Neural cell (in vitro differentiated cells): ENCODE data around the gene DNAH1. TPM values are rescaled to one million over a fixed set of nuclear protein-coding genes. Genes with fewer than 3 reads are reported as not detected.

ENCODE experiments used
- H2AFZ ChIP-seq: fragments of 200-600, 300-800 bp; sonication (generic), shearing (Covaris generic); 2 replicates; pipeline ENCODE4 v1.6.0; 2014; ENCODE audit warnings: low read depth, mild to moderate bottlenecking, antibody characterized with exemption, low read length, moderate library complexity
- H3F3A ChIP-seq: fragments of 200-600 bp; shearing (Covaris generic); 2 replicates; pipeline ENCODE4 v1.6.1; 2016; ENCODE audit warnings: mild to moderate bottlenecking, moderate library complexity, mixed read lengths, antibody characterized with exemption, low read length; ENCODE audit not compliant: insufficient read depth, poor library complexity, severe bottlenecking
- H3K27ac ChIP-seq: fragments of 200-600, 300-800 bp; sonication (generic), shearing (Covaris generic); 2 replicates; pipeline ENCODE4 v1.5.1; 2014; ENCODE audit warnings: mild to moderate bottlenecking, low read length, moderate library complexity
- H3K27me3 ChIP-seq: fragments of 300-800, 200-600 bp; sonication (generic), shearing (Covaris generic); 2 replicates; pipeline ENCODE4 v1.6.0; 2014; ENCODE audit warnings: mild to moderate bottlenecking, low read depth, low read length, moderate library complexity; ENCODE audit not compliant: insufficient read depth
- H3K36me3 ChIP-seq: fragments of 300-800, 200-600 bp; sonication (generic), shearing (Covaris generic); 2 replicates; pipeline ENCODE4 v1.5.1; 2014; ENCODE audit warnings: mild to moderate bottlenecking, antibody characterized with exemption, low read length, moderate library complexity; ENCODE audit not compliant: insufficient read depth
- H3K4me2 ChIP-seq: fragments of 300-800, 200-600 bp; sonication (generic), shearing (Covaris generic); 2 replicates; pipeline ENCODE4 v1.6.0; 2014; ENCODE audit warnings: mild to moderate bottlenecking, low read length
- H3K4me3 ChIP-seq: fragments of 300-800, 200-600 bp; sonication (generic), shearing (Covaris generic); 2 replicates; pipeline ENCODE4 v1.5.1; 2014; ENCODE audit warnings: mild to moderate bottlenecking, low read length, moderate library complexity
- H3K79me2 ChIP-seq: fragments of 200-600 bp; shearing (Covaris generic); replicated peaks from 2 replicates; pipeline ENCODE4 v1.6.0; 2014; ENCODE audit warnings: mild to moderate bottlenecking, low read length, moderate library complexity; ENCODE audit not compliant: insufficient read depth
- H3K9ac ChIP-seq: fragments of 300-800, 200-600 bp; sonication (generic), shearing (Covaris generic); 2 replicates; pipeline ENCODE4 v1.6.1; 2016; ENCODE audit warnings: mild to moderate bottlenecking, low read length, mixed read lengths
- H3K9me2 ChIP-seq: fragments of 200-600 bp; shearing (Covaris generic); 2 replicates; pipeline ENCODE4 v1.6.1; 2016; ENCODE audit warnings: mild to moderate bottlenecking, low read length, mixed read lengths; ENCODE audit not compliant: insufficient read depth
- H3K9me3 ChIP-seq: fragments of 200-600, 300-800 bp; sonication (generic), shearing (Covaris generic); 2 replicates; pipeline ENCODE4 v1.6.1; 2016; ENCODE audit warnings: mild to moderate bottlenecking, mixed run types, low read length, moderate library complexity, mixed read lengths
- H4K20me1 ChIP-seq: fragments of 200-600 bp; shearing (Covaris generic); 2 replicates; pipeline ENCODE4 v1.6.1; 2016; ENCODE audit warnings: mild to moderate bottlenecking, mixed run types; ENCODE audit not compliant: insufficient read depth
- EP300 ChIP-seq: fragments of 450-650 bp; conservative IDR thresholded peaks from 2 replicates; pipeline ENCODE4 v1.6.1; 2014; ENCODE audit warnings: antibody characterized with exemption, mild to moderate bottlenecking, moderate library complexity; ENCODE audit not compliant: poor library complexity, severe bottlenecking
- EZH2 ChIP-seq: fragments of 200-600, 300-800 bp; shearing (Covaris generic), sonication (generic); IDR thresholded peaks from 2 replicates; pipeline ENCODE4 v1.6.1; 2014; ENCODE audit warnings: antibody characterized with exemption, low read length, borderline replicate concordance, mild to moderate bottlenecking; ENCODE audit not compliant: insufficient read depth, poor library complexity, severe bottlenecking
- MXI1 ChIP-seq: fragments of 450-650 bp; conservative IDR thresholded peaks from 2 replicates; pipeline ENCODE4 v1.6.1; 2014; ENCODE audit warnings: antibody characterized with exemption, mild to moderate bottlenecking; ENCODE audit not compliant: poor library complexity, severe bottlenecking
- POLR2AphosphoS5 ChIP-seq: IDR thresholded peaks from 2 replicates; pipeline ENCODE4 v1.6.1; 2012
- RAD21 ChIP-seq: fragments of 450-650 bp; conservative IDR thresholded peaks from 2 replicates; pipeline ENCODE4 v1.6.1; 2014; ENCODE audit warnings: antibody characterized with exemption, mild to moderate bottlenecking, moderate library complexity
- REST ChIP-seq: IDR thresholded peaks from 2 replicates; pipeline ENCODE4 v1.6.1; 2012; ENCODE audit warnings: borderline replicate concordance
- SMC3 ChIP-seq: fragments of 450-650 bp; conservative IDR thresholded peaks from 2 replicates; pipeline ENCODE4 v1.6.1; 2014; ENCODE audit warnings: antibody characterized with exemption, mild to moderate bottlenecking, moderate library complexity; ENCODE audit not compliant: poor library complexity
- TAF1 ChIP-seq: IDR thresholded peaks from 2 replicates; pipeline ENCODE4 v1.6.1; 2012; ENCODE audit warnings: low read depth
- polyA plus RNA-seq: library from polyadenylated mRNA; depleted of rRNA; stranded (reverse); fragments of >200 nt; gene quantifications from 2 replicates; pipeline ENCODE4 v1.2.3, GENCODE V29; 2014
- TF ChIP-seq, protein P1 (sequence below): fragments of 450-650 bp; IDR thresholded peaks from 2 replicates; pipeline ENCODE4 v1.5.1; 2014; ENCODE audit warnings: antibody characterized with exemption, mild to moderate bottlenecking, moderate library complexity; ENCODE audit not compliant: poor library complexity, severe bottlenecking

DNAH1 gene
- polyA plus RNA-seq, 1 donor from 2014 or later: 5.4 TPM

DNA sequence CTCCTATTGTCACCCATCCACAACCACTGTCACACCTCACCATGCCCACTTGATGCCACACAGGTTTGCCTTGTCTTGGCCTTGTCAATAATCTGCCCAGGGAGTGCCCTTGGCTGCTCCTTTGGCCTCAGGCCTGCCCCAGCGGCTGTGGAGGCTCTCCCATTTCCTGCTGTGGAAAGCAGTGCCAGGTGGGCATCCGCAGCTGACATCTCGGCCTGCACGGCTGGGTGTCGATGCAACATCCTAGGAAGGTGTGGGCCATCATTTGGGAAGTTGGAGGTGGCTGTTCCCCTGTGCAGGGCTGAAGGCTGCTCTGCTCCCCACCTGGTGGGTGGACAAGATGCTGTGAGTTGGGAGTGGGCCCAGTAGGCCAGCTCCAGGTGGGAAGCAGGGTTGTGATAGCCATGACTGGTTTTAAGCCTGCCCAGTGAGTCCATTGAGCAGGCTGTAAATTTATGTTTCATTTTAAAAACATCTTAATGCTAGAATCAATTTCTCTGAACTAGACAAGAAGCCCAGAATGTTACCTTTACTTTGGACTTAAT, 12.5 kb downstream of the DNAH1 start:
- Histone ChIP-seq H3K79me2 (no peaks in the 10 kb centered on the region), H3K4me3 (no peak overlapping the region), H3K9ac (no peak overlapping the region), H3K4me2 (no peak overlapping the region), H2AFZ (no peak overlapping the region), H3K27me3 (no peaks in the 10 kb centered on the region), H3F3A (no peaks in the 10 kb centered on the region), H3K27ac (no peak overlapping the region), H3K36me3 (no peaks in the 10 kb centered on the region), H4K20me1 (no peaks in the 10 kb centered on the region), H3K9me3 (no peaks in the 10 kb centered on the region), H3K9me2 (no peaks in the 10 kb centered on the region)
- no peak for TF ChIP-seq EZH2
- TF ChIP-seq TAF1: no peak
- no peak for TF ChIP-seq REST
- TF ChIP-seq, protein P1, sequence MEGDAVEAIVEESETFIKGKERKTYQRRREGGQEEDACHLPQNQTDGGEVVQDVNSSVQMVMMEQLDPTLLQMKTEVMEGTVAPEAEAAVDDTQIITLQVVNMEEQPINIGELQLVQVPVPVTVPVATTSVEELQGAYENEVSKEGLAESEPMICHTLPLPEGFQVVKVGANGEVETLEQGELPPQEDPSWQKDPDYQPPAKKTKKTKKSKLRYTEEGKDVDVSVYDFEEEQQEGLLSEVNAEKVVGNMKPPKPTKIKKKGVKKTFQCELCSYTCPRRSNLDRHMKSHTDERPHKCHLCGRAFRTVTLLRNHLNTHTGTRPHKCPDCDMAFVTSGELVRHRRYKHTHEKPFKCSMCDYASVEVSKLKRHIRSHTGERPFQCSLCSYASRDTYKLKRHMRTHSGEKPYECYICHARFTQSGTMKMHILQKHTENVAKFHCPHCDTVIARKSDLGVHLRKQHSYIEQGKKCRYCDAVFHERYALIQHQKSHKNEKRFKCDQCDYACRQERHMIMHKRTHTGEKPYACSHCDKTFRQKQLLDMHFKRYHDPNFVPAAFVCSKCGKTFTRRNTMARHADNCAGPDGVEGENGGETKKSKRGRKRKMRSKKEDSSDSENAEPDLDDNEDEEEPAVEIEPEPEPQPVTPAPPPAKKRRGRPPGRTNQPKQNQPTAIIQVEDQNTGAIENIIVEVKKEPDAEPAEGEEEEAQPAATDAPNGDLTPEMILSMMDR: no peak
- no peak for TF ChIP-seq POLR2AphosphoS5
- no peak for TF ChIP-seq SMC3
- TF ChIP-seq MXI1: no peak
- no peak for TF ChIP-seq EP300
- TF ChIP-seq RAD21: no peak

DNA sequence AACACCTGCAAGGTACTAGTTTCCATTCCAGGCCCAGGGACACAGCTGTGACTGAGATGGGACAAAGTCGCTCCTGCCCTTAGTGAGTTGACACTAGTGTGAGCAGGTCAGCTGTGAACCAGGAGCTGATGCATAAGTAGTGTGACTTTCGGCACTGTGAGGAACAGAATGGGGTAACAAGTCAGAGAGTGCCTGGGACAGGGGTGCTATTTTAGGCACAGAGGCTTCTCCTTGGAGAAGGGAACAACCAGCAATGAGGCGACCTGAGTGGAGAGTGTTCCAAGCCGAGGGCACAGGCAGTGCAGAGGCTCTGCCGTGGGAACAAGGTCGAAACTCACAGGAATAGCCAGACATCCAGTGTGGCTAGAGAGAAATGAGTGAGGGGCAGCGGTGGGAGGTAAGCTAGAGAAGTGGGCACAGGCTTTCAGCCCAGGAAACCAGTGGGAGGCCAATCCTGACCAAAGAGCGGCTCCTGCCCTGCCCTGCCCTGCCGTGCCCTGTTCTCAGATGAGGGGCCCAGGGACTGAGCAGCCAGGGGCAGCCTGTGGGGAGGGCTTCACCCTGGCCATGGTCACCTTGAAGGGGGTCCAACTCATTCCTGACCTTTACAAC, 14.2 kb downstream of the DNAH1 start:
- H3K4me2 ChIP-seq: no peak overlapping the region
- TF ChIP-seq, protein P1: no peak
- TF ChIP-seq POLR2AphosphoS5: no peak
- H2AFZ ChIP-seq: no peak overlapping the region
- no peak overlapping the region for H3K9ac ChIP-seq
- H3K36me3 ChIP-seq: no peaks in the 10 kb centered on the region
- no peaks in the 10 kb centered on the region for H4K20me1 ChIP-seq
- no peak overlapping the region for H3K27ac ChIP-seq
- no peaks in the 10 kb centered on the region for H3F3A ChIP-seq
- H3K9me2 ChIP-seq: no peaks in the 10 kb centered on the region
- H3K4me3 ChIP-seq: no peak overlapping the region
- H3K9me3 ChIP-seq: no peaks in the 10 kb centered on the region
- no peaks in the 10 kb centered on the region for H3K79me2 ChIP-seq
- H3K27me3 ChIP-seq: no peaks in the 10 kb centered on the region
